H9 (cell line): ENCODE data around the gene UTP15. TPM values are rescaled to one million over a fixed set of nuclear protein-coding genes. Genes with fewer than 3 reads are reported as not detected.

ENCODE experiments used
- DNase-seq: peaks from one replicate; pipeline ENCODE4 v3.0.0-alpha.2; 2017
- H2AFZ ChIP-seq: one replicate; pipeline ENCODE4 v1.6.1; 2013; ENCODE audit warnings: mild to moderate bottlenecking, low read length, control low read depth, moderate library complexity
- H2AK5ac ChIP-seq: 2 replicates; pipeline ENCODE4 v1.6.1; 2013; ENCODE audit warnings: low read length, control low read depth, mixed read lengths; ENCODE audit not compliant: insufficient read length
- H2BK120ac ChIP-seq: one replicate; pipeline ENCODE4 v1.6.1; 2013; ENCODE audit warnings: low read depth, mild to moderate bottlenecking, low read length, control low read depth, inconsistent platforms; ENCODE audit not compliant: poor library complexity, severe bottlenecking
- H2BK12ac ChIP-seq: 2 replicates; pipeline ENCODE4 v1.6.1; 2013; ENCODE audit warnings: low read length, control low read depth, mixed read lengths, low read depth; ENCODE audit not compliant: insufficient read length
- H2BK15ac ChIP-seq: 2 replicates; pipeline ENCODE4 v1.6.1; 2013; ENCODE audit warnings: low read depth, low read length, control low read depth
- H2BK20ac ChIP-seq: one replicate; pipeline ENCODE4 v1.6.1; 2013; ENCODE audit warnings: low read depth, mild to moderate bottlenecking, low read length, control low read depth, inconsistent platforms; ENCODE audit not compliant: poor library complexity, severe bottlenecking
- H2BK5ac ChIP-seq: 2 replicates; pipeline ENCODE4 v1.6.1; 2013; ENCODE audit warnings: low read length, control low read depth, mixed read lengths; ENCODE audit not compliant: insufficient read length
- H3K14ac ChIP-seq: 2 replicates; pipeline ENCODE4 v1.6.1; 2013; ENCODE audit warnings: low read length, control low read depth; ENCODE audit not compliant: insufficient read depth
- H3K18ac ChIP-seq: 2 replicates; pipeline ENCODE4 v1.6.1; 2013; ENCODE audit warnings: low read depth, mild to moderate bottlenecking, mixed read lengths, low read length, control low read depth; ENCODE audit not compliant: insufficient read length
- H3K23ac ChIP-seq: 2 replicates; pipeline ENCODE4 v1.6.1; 2013; ENCODE audit warnings: low read length, control low read depth, mixed read lengths, low read depth; ENCODE audit not compliant: insufficient read length
- H3K23me2 ChIP-seq: 2 replicates; pipeline ENCODE4 v1.6.1; 2013; ENCODE audit warnings: low read depth, mild to moderate bottlenecking, mixed read lengths, low read length, control low read depth; ENCODE audit not compliant: insufficient read length, poor library complexity, severe bottlenecking
- H3K27ac ChIP-seq: 2 replicates; pipeline ENCODE4 v1.5.1; 2013; ENCODE audit warnings: low read length, control low read depth, mixed read lengths, low read depth; ENCODE audit not compliant: insufficient read length
- H3K27me3 ChIP-seq: 2 replicates; pipeline ENCODE4 v1.6.1; 2013; ENCODE audit warnings: low read length, control low read depth, inconsistent platforms; ENCODE audit not compliant: insufficient read depth
- H3K4ac ChIP-seq: 2 replicates; pipeline ENCODE4 v1.6.1; 2013; ENCODE audit warnings: low read depth, mild to moderate bottlenecking, control low read depth, inconsistent platforms, low read length, moderate library complexity
- H3K4me1 ChIP-seq: 2 replicates; pipeline ENCODE4 v1.6.1; 2013; ENCODE audit warnings: low read length, control low read depth, inconsistent platforms; ENCODE audit not compliant: insufficient read depth
- H3K4me2 ChIP-seq: 2 replicates; pipeline ENCODE4 v1.6.1; 2013; ENCODE audit warnings: low read length, control low read depth, mixed read lengths; ENCODE audit not compliant: insufficient read length, insufficient read depth
- H3K56ac ChIP-seq: 2 replicates; pipeline ENCODE4 v1.6.1; 2013; ENCODE audit warnings: low read depth, mild to moderate bottlenecking, mixed read lengths, low read length, control low read depth; ENCODE audit not compliant: insufficient read length
- H3K79me1 ChIP-seq: 2 replicates; pipeline ENCODE4 v1.6.1; 2013; ENCODE audit warnings: low read depth, mild to moderate bottlenecking, moderate library complexity, low read length, control low read depth, inconsistent platforms; ENCODE audit not compliant: insufficient read depth, poor library complexity, severe bottlenecking
- H3K79me2 ChIP-seq: 2 replicates; pipeline ENCODE4 v1.6.1; 2013; ENCODE audit warnings: low read length, control low read depth, inconsistent platforms; ENCODE audit not compliant: insufficient read depth
- H3K9ac ChIP-seq: 2 replicates; pipeline ENCODE4 v1.6.1; 2013; ENCODE audit warnings: low read length, control low read depth, mixed read lengths; ENCODE audit not compliant: insufficient read length; ENCODE audit errors: extremely low read depth
- H3K9me3 ChIP-seq: one replicate; pipeline ENCODE4 v1.6.1; 2013; ENCODE audit warnings: low read depth, low read length, inconsistent platforms; ENCODE audit not compliant: control insufficient read depth
- H3T11ph ChIP-seq: one replicate; pipeline ENCODE4 v1.6.1; 2013; ENCODE audit warnings: mild to moderate bottlenecking, low read length, control low read depth, inconsistent platforms
- H4K20me1 ChIP-seq: one replicate; pipeline ENCODE4 v1.6.1; 2013; ENCODE audit not compliant: control insufficient read depth, insufficient read length, insufficient read depth
- H4K5ac ChIP-seq: 2 replicates; pipeline ENCODE4 v1.6.1; 2013; ENCODE audit warnings: low read depth, mild to moderate bottlenecking, mixed read lengths, low read length, control low read depth; ENCODE audit not compliant: insufficient read length
- H4K8ac ChIP-seq: replicated peaks from 2 replicates; pipeline ENCODE4 v1.6.1; 2013; ENCODE audit warnings: low read length, control low read depth, mixed read lengths, low read depth; ENCODE audit not compliant: insufficient read length
- H4K91ac ChIP-seq: 2 replicates; pipeline ENCODE4 v1.6.1; 2013; ENCODE audit warnings: low read depth, mild to moderate bottlenecking, moderate library complexity, mixed read lengths, low read length, control low read depth; ENCODE audit not compliant: insufficient read length
- H3K27ac Mint-ChIP-seq, 3 experiments: 2 replicates in 2 of 3; 3 replicates in 1 of 3; pipeline ENCODE4 v1.8.0; 2020 to 2021; ENCODE audit warnings: mixed read lengths in 3 of 3, mild to moderate bottlenecking in 1 of 3, moderate library complexity in 1 of 3
- H3K27me3 Mint-ChIP-seq: 2 replicates; pipeline ENCODE4 v1.8.0; 2021; ENCODE audit warnings: low read depth, mild to moderate bottlenecking, moderate library complexity, mixed read lengths
- H3K36me3 Mint-ChIP-seq, 3 experiments: 2 replicates in 2 of 3; 3 replicates in 1 of 3; pipeline ENCODE4 v1.8.0; 2020 to 2021; ENCODE audit warnings: low read depth in 3 of 3, mixed read lengths in 3 of 3; ENCODE audit not compliant: insufficient read depth in 1 of 3
- H3K4me1 Mint-ChIP-seq, 2 experiments: 2 replicates each; pipeline ENCODE4 v1.8.0; 2020; ENCODE audit warnings: mixed read lengths in 2 of 2
- H3K4me3 Mint-ChIP-seq, 2 experiments: 2 replicates in 1 of 2; 3 replicates in 1 of 2; pipeline ENCODE4 v1.8.0; 2020 to 2021; ENCODE audit warnings: mild to moderate bottlenecking in 2 of 2, mixed read lengths in 2 of 2, moderate library complexity in 1 of 2
- H3K9me3 Mint-ChIP-seq, 2 experiments: 2 replicates in 1 of 2; 3 replicates in 1 of 2; pipeline ENCODE4 v1.8.0; 2020; ENCODE audit warnings: mild to moderate bottlenecking in 2 of 2, mixed read lengths in 2 of 2, moderate library complexity in 1 of 2
- WGBS: extraction: QIAGEN DNeasy Blood & Tissue Kit; methylation state at CpG from one replicate; pipeline ENCODE4 v1.1.7; 2013; ENCODE audit warnings: missing lambda C conversion rate, low lambda C conversion rate, mixed read lengths; ENCODE audit not compliant: insufficient read length; ENCODE audit errors: extremely low coverage; 5-methylcytosine and 5-hydroxymethylcytosine counted together
- total RNA-seq: library from RNA; stranded (reverse); gene quantifications from 2 replicates; pipeline ENCODE4 v1.2.1, GENCODE V29; 2021
- TF ChIP-seq, protein P1 (sequence below): fragments of 200-600 bp; sonication (generic); conservative IDR thresholded peaks from 3 replicates; pipeline ENCODE4 v1.8.0; 2021; ENCODE audit warnings: antibody characterized with exemption, mild to moderate bottlenecking

Gene UTP15
- total RNA-seq, 1 experiment from 2014 or later, result 43.5 TPM

DNA sequence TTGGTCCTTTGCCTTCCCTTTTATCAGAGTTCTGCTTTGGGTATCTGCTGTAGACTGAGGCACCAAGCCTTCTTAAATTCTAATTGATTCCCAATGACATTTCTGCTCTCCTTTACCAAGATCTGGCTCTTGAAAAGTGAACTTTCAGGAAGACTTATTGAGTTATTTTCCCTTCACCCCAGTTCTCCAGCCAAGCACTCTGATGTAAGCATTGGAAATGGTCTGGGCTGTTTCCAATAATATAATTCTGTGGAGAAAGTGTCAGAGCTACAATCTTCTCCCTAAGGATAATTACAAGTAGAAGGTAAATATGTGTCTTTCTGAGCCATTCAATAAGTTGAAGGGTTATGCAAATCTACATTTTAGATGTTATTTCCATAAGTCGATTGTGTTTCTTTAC is 36.5 kb upstream of the UTP15 start:
- no peak overlapping the region for H3K27ac Mint-ChIP-seq

More for the DNA sequence above, 36.5 kb upstream of the UTP15 start:
- Histone ChIP-seq H4K20me1 (no peaks in the 10 kb centered on the region), H2BK5ac (no peak overlapping the region), H3T11ph (no peak overlapping the region), H3K4ac (no peak overlapping the region), H4K5ac (no peak overlapping the region), H3K23me2 (no peaks in the 10 kb centered on the region), H3K23ac (no peak overlapping the region), H2BK120ac (no peak overlapping the region), H2AFZ (no peak overlapping the region), H3K27ac (no peak overlapping the region), H3K4me1 (peaks cover 2% of the 10 kb centered on the region; the same call in 1 of the 2 replicates), H4K91ac (no peak overlapping the region), H2BK20ac (no peak overlapping the region), H3K9me3 (no peaks in the 10 kb centered on the region), H3K4me2 (no peak overlapping the region), H3K9ac (no peak overlapping the region), H3K56ac (no peak overlapping the region), H2BK15ac (no peak overlapping the region), H4K8ac (no peak overlapping the region), H3K79me1 (no peaks in the 10 kb centered on the region), H3K79me2 (no peaks in the 10 kb centered on the region), H2BK12ac (no peak overlapping the region), H2AK5ac (no peak overlapping the region), H3K27me3 (no peaks in the 10 kb centered on the region), H3K14ac (no peak overlapping the region), H3K18ac (no peak overlapping the region)
- no peak for DNase-seq
- peaks cover 12 to 19% of the 10 kb centered on the region in 2 experiments for H3K9me3 Mint-ChIP-seq
- WGBS, result no CpG with 5 or more reads among the region's 1 CpG
- H3K4me3 Mint-ChIP-seq, result no peak overlapping the region
- H3K27me3 Mint-ChIP-seq, result no peaks in the 10 kb centered on the region; the same call in none of the 2 replicates
- H3K36me3 Mint-ChIP-seq, result peaks cover 2 to 17% (median 7%) of the 10 kb centered on the region in 3 experiments
- TF ChIP-seq, protein P1, sequence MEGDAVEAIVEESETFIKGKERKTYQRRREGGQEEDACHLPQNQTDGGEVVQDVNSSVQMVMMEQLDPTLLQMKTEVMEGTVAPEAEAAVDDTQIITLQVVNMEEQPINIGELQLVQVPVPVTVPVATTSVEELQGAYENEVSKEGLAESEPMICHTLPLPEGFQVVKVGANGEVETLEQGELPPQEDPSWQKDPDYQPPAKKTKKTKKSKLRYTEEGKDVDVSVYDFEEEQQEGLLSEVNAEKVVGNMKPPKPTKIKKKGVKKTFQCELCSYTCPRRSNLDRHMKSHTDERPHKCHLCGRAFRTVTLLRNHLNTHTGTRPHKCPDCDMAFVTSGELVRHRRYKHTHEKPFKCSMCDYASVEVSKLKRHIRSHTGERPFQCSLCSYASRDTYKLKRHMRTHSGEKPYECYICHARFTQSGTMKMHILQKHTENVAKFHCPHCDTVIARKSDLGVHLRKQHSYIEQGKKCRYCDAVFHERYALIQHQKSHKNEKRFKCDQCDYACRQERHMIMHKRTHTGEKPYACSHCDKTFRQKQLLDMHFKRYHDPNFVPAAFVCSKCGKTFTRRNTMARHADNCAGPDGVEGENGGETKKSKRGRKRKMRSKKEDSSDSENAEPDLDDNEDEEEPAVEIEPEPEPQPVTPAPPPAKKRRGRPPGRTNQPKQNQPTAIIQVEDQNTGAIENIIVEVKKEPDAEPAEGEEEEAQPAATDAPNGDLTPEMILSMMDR, result no peak
- peaks cover 9 to 13% of the 10 kb centered on the region in 2 experiments for H3K4me1 Mint-ChIP-seq
